22Rv1 (cell line): ENCODE data around the gene CXCL3.

ENCODE experiments used
- H3K27ac ChIP-seq: fragments of 450-650 bp; 2 replicates; pipeline ENCODE4 v1.5.1; 2017
- ZFX ChIP-seq: fragments of 450-650 bp; IDR thresholded peaks from 2 replicates; pipeline ENCODE4 v1.6.1; 2017; ENCODE audit warnings: antibody characterized with exemption, borderline replicate concordance
- TF ChIP-seq, protein P1 (sequence below): fragments of 450-650 bp; IDR thresholded peaks from 2 replicates; pipeline ENCODE4 v1.5.1; 2017; ENCODE audit warnings: mild to moderate bottlenecking

Gene CXCL3

DNA sequence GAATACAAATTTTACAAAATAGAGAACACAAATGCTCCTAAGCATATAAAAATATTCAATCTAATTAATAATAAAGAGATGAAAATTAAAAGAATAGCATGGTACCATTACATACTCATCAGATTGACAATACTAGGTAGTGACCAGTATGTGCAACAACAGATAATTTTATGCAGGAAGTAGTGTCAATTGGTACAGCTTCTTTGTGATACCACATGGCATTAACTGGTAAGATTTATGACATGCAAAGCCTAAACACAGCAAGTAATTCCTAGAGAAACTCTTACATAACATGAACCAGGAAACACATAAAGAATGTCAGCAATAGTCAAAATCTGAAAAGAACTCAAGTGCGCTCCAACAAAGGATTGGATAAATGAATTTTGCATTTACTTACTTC lies 34.2 kb upstream of the CXCL3 start:
- H3K27ac ChIP-seq = no peak overlapping the region
- TF ChIP-seq ZFX = no peak
- TF ChIP-seq, protein P1, sequence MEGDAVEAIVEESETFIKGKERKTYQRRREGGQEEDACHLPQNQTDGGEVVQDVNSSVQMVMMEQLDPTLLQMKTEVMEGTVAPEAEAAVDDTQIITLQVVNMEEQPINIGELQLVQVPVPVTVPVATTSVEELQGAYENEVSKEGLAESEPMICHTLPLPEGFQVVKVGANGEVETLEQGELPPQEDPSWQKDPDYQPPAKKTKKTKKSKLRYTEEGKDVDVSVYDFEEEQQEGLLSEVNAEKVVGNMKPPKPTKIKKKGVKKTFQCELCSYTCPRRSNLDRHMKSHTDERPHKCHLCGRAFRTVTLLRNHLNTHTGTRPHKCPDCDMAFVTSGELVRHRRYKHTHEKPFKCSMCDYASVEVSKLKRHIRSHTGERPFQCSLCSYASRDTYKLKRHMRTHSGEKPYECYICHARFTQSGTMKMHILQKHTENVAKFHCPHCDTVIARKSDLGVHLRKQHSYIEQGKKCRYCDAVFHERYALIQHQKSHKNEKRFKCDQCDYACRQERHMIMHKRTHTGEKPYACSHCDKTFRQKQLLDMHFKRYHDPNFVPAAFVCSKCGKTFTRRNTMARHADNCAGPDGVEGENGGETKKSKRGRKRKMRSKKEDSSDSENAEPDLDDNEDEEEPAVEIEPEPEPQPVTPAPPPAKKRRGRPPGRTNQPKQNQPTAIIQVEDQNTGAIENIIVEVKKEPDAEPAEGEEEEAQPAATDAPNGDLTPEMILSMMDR = no peak

DNA sequence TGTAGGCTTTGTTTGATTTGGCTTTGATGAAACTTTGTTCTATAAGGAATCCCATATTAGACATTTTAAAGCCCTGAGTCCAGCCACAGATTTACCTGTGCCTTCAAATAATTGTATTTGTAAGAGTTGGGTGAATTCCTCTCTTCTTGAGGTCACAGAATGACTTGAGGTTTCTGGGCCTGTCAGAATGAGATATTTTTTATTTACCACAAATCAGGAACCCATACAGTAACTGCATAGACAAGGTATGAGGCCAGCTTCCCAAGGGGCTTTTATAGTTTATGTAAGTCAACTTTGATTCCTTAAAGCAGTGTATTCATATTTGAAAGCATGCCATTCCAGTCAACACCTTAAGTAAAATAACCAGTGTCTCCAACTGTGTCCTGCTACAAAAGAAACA lies 29.1 kb upstream of the CXCL3 start:
- TF ChIP-seq ZFX = no peak
- TF ChIP-seq, protein P1 = no peak

DNA sequence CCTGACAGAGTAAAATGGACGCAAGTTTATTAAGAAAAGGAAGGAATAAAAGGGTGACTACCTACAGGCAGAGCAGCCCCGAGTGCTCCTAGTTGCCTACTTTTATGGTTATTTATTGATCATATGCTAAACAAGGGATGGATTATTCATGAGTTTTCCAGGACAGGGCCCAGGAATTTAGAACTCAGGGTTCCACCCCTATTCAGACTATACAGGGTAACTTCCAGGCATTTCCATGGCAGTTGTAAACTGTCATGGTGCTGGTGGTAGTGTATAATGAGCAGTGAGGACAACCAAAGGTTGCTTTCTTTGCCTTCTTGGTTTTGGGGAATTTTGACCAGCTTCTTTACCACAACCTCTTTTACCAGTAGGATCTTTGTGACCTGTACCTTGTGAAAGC lies 27.7 kb upstream of the CXCL3 start:
- TF ChIP-seq, protein P1 = no peak
- no peak for TF ChIP-seq ZFX

More for the DNA sequence above, 29.1 kb upstream of the CXCL3 start:
- H3K27ac ChIP-seq = no peak overlapping the region

DNA sequence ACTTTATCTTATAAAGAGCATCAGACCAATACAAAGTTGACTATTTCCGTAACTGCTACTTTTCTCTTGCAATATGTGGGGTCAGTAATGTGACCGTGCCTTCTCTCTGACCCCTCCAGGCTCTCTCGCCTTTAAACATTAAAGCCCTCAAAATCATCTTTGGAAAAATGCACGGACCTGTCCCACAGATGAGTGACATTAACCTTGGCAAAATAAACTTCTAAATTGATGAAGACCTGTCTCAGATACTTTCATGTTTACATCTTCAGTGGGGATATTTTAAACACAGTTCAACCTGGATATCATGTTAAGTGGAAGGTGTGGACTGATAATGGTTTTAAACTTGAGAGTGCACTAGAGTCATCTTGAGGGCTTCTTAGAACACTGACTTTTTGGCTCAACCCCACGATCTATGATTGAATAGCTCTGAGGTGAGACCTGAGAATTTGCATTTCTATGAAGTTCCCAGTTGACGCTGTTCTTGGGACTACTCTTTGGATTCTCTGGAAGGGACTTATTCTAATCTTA lies 26.7 kb upstream of the CXCL3 start:
- H3K27ac ChIP-seq = no peak overlapping the region
- TF ChIP-seq, protein P1 = no peak
- TF ChIP-seq ZFX = no peak

More for the DNA sequence above, 27.7 kb upstream of the CXCL3 start:
- no peak overlapping the region for H3K27ac ChIP-seq

DNA sequence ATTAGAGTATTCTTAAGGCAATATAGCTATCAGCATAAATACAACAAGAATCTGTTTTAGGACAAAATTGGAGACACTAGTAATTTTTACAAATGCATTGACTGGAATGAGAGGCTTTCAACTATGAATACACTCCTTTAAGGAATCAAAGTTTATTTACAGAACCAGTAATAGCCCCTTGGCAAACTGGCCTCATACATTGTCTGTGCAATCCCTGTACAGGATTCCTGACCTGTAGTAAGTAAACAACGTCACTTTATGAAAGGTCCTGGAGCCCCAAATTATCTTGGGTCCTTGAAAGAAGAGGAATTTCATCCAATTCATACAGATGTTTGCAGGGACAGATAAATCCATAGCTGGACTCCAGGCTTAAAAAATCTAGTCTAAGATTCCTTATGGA lies 25.4 kb upstream of the CXCL3 start:
- TF ChIP-seq, protein P1 = no peak
- TF ChIP-seq ZFX = no peak
- no peak overlapping the region for H3K27ac ChIP-seq

DNA sequence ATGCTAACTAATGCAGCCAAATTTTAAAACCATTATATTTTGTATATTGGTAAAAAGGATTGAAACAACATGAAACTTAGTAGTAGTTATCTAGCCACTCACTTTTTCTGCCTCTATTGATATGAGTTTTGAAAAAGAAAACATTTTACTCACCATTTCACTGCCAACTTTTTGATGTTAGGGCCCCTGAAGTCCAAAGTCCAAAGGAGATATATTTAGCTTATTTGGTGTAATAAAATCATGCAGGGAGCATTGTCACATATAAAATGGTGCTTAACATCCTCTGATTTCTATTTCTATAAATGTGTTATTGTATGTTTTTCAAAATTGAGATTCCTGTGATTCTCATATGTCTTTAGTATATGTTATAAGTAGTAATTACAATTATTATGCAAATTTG lies 24.5 kb upstream of the CXCL3 start:
- H3K27ac ChIP-seq = no peak overlapping the region
- TF ChIP-seq, protein P1 = no peak
- TF ChIP-seq ZFX = no peak

DNA sequence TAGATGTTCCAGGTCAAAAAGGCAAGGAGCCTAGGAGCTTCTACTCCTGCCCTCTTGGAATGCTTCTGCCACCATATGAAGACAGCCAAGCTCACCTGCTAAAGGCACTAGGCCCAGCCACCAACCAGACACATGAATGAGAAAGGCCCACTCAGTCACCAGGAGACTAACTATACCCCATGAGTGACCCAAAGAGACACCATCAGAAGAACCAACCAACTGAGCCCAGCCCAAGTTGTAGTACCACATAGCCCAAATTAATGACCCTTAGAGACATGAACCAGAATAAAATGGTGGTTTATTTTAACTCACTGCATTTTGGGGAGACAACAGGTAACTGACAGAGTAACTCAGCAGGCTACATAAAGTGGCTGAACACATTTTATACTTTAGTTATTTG lies 22.9 kb upstream of the CXCL3 start:
- TF ChIP-seq ZFX = no peak
- TF ChIP-seq, protein P1 = no peak
- H3K27ac ChIP-seq = no peak overlapping the region
